Measurements from ENCODE around the gene DRICH1. TPM values are rescaled to one million over a fixed set of nuclear protein-coding genes. Genes with fewer than 3 reads are reported as not detected.

Gene DRICH1
- total and polyA plus RNA-seq, 2 of the 13 experiments (the other 11 are each of a cell fraction or from before 2014, with no cell fraction given) = 0.22 to 0.66 TPM

DNA sequence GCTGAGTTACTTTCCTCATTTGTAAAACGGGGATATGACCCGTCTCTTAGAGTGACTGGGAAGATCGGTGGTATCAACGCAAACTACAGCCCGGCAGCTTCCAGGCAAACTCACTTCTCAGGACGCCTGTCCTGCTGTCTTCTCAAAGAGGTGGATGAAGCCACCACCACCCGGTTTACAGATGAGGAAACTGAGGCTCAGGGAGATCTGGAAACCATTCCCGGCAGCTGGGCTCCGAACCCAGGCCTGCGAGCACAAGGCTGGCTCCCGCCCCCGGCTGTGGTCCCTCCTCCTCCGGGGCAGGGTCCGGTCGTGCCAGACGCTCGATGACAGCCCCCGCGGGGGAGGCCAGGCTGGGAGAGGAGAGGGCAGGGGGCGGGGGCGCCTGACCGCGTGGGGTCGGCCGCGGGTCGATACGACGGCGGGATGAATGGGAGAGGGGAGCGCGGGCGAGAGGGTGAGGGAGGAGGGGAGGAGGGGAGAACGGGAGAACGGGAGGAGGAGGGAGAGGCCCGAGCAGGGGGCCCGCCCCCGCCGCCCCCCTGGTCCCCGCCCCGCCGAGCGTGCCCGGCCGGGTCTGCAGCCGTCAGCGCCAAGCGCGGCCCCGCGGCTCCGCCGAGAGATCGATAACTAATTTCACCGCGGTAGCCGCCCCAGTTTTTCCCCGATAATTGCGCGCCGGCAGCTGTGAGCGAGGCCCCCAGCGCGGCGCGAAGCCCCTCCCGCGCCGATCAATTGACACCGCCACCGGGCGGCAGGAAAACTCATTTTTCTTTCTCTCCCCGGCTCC is 66.0 kb downstream of the DRICH1 start (continued):
- TF ChIP-seq, protein P1, sequence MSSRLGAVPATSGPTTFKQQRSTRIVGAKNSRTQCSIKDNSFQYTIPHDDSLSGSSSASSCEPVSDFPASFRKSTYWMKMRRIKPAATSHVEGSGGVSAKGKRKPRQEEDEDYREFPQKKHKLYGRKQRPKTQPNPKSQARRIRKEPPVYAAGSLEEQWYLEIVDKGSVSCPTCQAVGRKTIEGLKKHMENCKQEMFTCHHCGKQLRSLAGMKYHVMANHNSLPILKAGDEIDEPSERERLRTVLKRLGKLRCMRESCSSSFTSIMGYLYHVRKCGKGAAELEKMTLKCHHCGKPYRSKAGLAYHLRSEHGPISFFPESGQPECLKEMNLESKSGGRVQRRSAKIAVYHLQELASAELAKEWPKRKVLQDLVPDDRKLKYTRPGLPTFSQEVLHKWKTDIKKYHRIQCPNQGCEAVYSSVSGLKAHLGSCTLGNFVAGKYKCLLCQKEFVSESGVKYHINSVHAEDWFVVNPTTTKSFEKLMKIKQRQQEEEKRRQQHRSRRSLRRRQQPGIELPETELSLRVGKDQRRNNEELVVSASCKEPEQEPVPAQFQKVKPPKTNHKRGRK (CRISPR knock-in tag; IDR thresholded peaks at IDR 0.05) = no peak
- TF ChIP-seq ZNF431 (CRISPR knock-in tag; IDR thresholded peaks at IDR 0.05; ENCODE audit: borderline replicate concordance, low read depth) (0 out of 2 replicates have a peak, but pooled peaks have one; percentile 27), SIN3A (IDR thresholded peaks at IDR 0.05; ENCODE audit: borderline replicate concordance, low read depth, low read length) (0 out of 2 replicates have a peak, but pooled peaks have one; percentile 19), HDAC1 (CRISPR knock-in tag; IDR thresholded peaks at IDR 0.05) (peak; percentile 92), FIP1L1 (IDR thresholded peaks at IDR 0.05; ENCODE audit: borderline replicate concordance, insufficient read depth, low read depth, low read length) (no peak), CENPBD1 (CRISPR knock-in tag; IDR thresholded peaks at IDR 0.05; ENCODE audit: borderline replicate concordance, low read depth) (no peak), CENPT (CRISPR knock-in tag; IDR thresholded peaks at IDR 0.05; ENCODE audit: low read depth) (no peak), ESRRA (CRISPR knock-in tag; IDR thresholded peaks at IDR 0.05; ENCODE audit: low read depth) (no peak), SP2 (CRISPR knock-in tag; IDR thresholded peaks at IDR 0.05) (peak; percentile 33; the same call in 1 of the 2 replicates), ZNF510 (CRISPR knock-in tag; IDR thresholded peaks at IDR 0.05; ENCODE audit: low read depth) (no peak), DMAP1 (CRISPR knock-in tag; IDR thresholded peaks at IDR 0.05) (no peak), HNF4A (CRISPR knock-in tag; IDR thresholded peaks at IDR 0.05) (peak; percentile 52), IRX3 (CRISPR knock-in tag; IDR thresholded peaks at IDR 0.05; ENCODE audit: borderline replicate concordance, low read depth) (peak; percentile 45; the same call in 1 of the 2 replicates), ZNF484 (CRISPR knock-in tag; IDR thresholded peaks at IDR 0.05; ENCODE audit: borderline replicate concordance, low read depth) (no peak), ZNF615 (CRISPR knock-in tag; IDR thresholded peaks at IDR 0.05; ENCODE audit: borderline replicate concordance) (no peak), HES4 (CRISPR knock-in tag; IDR thresholded peaks at IDR 0.05; ENCODE audit: borderline replicate concordance) (no peak), ZIK1 (CRISPR knock-in tag; IDR thresholded peaks at IDR 0.05; ENCODE audit: borderline replicate concordance, low read depth) (no peak), ZNF33A (CRISPR knock-in tag; IDR thresholded peaks at IDR 0.05; ENCODE audit: borderline replicate concordance) (no peak)
- TF ChIP-seq, protein P2, sequence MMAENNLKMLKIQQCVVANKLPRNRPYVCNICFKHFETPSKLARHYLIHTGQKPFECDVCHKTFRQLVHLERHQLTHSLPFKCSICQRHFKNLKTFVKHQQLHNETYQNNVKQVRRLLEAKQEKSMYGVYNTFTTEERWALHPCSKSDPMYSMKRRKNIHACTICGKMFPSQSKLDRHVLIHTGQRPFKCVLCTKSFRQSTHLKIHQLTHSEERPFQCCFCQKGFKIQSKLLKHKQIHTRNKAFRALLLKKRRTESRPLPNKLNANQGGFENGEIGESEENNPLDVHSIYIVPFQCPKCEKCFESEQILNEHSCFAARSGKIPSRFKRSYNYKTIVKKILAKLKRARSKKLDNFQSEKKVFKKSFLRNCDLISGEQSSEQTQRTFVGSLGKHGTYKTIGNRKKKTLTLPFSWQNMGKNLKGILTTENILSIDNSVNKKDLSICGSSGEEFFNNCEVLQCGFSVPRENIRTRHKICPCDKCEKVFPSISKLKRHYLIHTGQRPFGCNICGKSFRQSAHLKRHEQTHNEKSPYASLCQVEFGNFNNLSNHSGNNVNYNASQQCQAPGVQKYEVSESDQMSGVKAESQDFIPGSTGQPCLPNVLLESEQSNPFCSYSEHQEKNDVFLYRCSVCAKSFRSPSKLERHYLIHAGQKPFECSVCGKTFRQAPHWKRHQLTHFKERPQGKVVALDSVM (CRISPR knock-in tag; IDR thresholded peaks at IDR 0.05) = no peak
- TF ChIP-seq, protein P3, sequence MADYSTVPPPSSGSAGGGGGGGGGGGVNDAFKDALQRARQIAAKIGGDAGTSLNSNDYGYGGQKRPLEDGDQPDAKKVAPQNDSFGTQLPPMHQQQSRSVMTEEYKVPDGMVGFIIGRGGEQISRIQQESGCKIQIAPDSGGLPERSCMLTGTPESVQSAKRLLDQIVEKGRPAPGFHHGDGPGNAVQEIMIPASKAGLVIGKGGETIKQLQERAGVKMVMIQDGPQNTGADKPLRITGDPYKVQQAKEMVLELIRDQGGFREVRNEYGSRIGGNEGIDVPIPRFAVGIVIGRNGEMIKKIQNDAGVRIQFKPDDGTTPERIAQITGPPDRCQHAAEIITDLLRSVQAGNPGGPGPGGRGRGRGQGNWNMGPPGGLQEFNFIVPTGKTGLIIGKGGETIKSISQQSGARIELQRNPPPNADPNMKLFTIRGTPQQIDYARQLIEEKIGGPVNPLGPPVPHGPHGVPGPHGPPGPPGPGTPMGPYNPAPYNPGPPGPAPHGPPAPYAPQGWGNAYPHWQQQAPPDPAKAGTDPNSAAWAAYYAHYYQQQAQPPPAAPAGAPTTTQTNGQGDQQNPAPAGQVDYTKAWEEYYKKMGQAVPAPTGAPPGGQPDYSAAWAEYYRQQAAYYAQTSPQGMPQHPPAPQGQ (CRISPR knock-in tag; IDR thresholded peaks at IDR 0.05; ENCODE audit: borderline replicate concordance) = no peak
- TF ChIP-seq, protein P4, sequence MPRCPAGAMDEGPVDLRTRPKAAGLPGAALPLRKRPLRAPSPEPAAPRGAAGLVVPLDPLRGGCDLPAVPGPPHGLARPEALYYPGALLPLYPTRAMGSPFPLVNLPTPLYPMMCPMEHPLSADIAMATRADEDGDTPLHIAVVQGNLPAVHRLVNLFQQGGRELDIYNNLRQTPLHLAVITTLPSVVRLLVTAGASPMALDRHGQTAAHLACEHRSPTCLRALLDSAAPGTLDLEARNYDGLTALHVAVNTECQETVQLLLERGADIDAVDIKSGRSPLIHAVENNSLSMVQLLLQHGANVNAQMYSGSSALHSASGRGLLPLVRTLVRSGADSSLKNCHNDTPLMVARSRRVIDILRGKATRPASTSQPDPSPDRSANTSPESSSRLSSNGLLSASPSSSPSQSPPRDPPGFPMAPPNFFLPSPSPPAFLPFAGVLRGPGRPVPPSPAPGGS (CRISPR knock-in tag; IDR thresholded peaks at IDR 0.05) = 0 out of 2 replicates have a peak, but pooled peaks have one; percentile 36
